Measurements from ENCODE around the gene MTMR2.

The MTMR2 gene

GRCh38 chr11:95850137-95850536 lies 73.8 kb downstream of the MTMR2 start:
- POLR2A ChIA-PET = no interaction called here
- H3K9me3 ChIP-seq (ENCODE audit: control extremely low read depth in 1 of 5, control insufficient read depth in 4 of 5, insufficient read depth in 2 of 5, low read depth in 1 of 5, low read length in 4 of 5) = no peaks in the 10 kb centered on the region
- no peak overlapping the region for H3K4me3 ChIP-seq (ENCODE audit: control insufficient read depth in 1 of 7, extremely low read depth in 1 of 7, insufficient read depth in 4 of 7, low read depth in 2 of 7, low read length in 6 of 7)
- H3K36me3 ChIP-seq (ENCODE audit: control insufficient read depth in 4 of 4, insufficient read depth in 4 of 4, low read length in 3 of 4) = peaks cover 3 to 36% (median 12%) of the 10 kb centered on the region in 4 experiments
- CTCF ChIA-PET = interaction anchor here (0.8 to 2.4 kb wide), 5 partner anchors 63 to 544 kb away, joined by 3 to 6 read pairs (median 5); no protein-coding TSS in a partner anchor
- no peaks in the 10 kb centered on the region for H3K27me3 ChIP-seq (replicated peaks in 2 of 5; ENCODE audit: control insufficient read depth in 4 of 5, insufficient read depth in 5 of 5, low read length in 4 of 5)
- no peak for DNase-seq
- H3K27ac ChIP-seq (ENCODE audit: insufficient read depth in 1 of 2, low read depth in 1 of 2, low read length in 2 of 2, poor library complexity in 1 of 2, severe bottlenecking in 2 of 2) = no peak overlapping the region
- no peaks in the 10 kb centered on the region for H3K4me1 ChIP-seq (ENCODE audit: control extremely low read depth in 1 of 4, control insufficient read depth in 4 of 4, insufficient read depth in 4 of 4, low read length in 3 of 4)

- H3K27ac ChIP-seq (ENCODE audit: insufficient read depth in 1 of 2, low read depth in 1 of 2, low read length in 2 of 2, poor library complexity in 1 of 2, severe bottlenecking in 2 of 2) = no peak overlapping the region
Measured at GRCh38 chr11:95849087-95849825, 74.7 kb downstream of the MTMR2 start.

GRCh38 chr11:95845167-95845566 lies 78.7 kb downstream of the MTMR2 start:
- DNase-seq = no peak
- H3K9me3 ChIP-seq (ENCODE audit: control extremely low read depth in 1 of 5, control insufficient read depth in 4 of 5, insufficient read depth in 2 of 5, low read depth in 1 of 5, low read length in 4 of 5) = no peaks in the 10 kb centered on the region
- no peak overlapping the region for H3K27ac ChIP-seq (ENCODE audit: insufficient read depth in 1 of 2, low read depth in 1 of 2, low read length in 2 of 2, poor library complexity in 1 of 2, severe bottlenecking in 2 of 2)
- no peaks in the 10 kb centered on the region for H3K27me3 ChIP-seq (replicated peaks in 2 of 5; ENCODE audit: control insufficient read depth in 4 of 5, insufficient read depth in 5 of 5, low read length in 4 of 5)
- no CpG with 5 or more reads among the region's 1 CpG for WGBS (ENCODE audit: insufficient coverage)
- H3K4me3 ChIP-seq (ENCODE audit: control insufficient read depth in 1 of 7, extremely low read depth in 1 of 7, insufficient read depth in 4 of 7, low read depth in 2 of 7, low read length in 6 of 7) = no peak overlapping the region
- ChIA-PET CTCF (interaction anchor here (1.0 to 1.6 kb wide), 2 partner anchors 9 to 11 kb away, joined by 3 to 4 read pairs; no protein-coding TSS in a partner anchor), POLR2A (no interaction called here)
- no peaks in the 10 kb centered on the region for H3K4me1 ChIP-seq (ENCODE audit: control extremely low read depth in 1 of 4, control insufficient read depth in 4 of 4, insufficient read depth in 4 of 4, low read length in 3 of 4)
- H3K36me3 ChIP-seq (ENCODE audit: control insufficient read depth in 4 of 4, insufficient read depth in 4 of 4, low read length in 3 of 4) = peaks cover 7 to 50% (median 27%) of the 10 kb centered on the region in 4 experiments

More at GRCh38 chr11:95849087-95849825, 74.7 kb downstream of the MTMR2 start:
- Histone ChIP-seq H3K4me1 (ENCODE audit: control extremely low read depth in 1 of 4, control insufficient read depth in 4 of 4, insufficient read depth in 4 of 4, low read length in 3 of 4) (no peaks in the 10 kb centered on the region), H3K4me3 (ENCODE audit: control insufficient read depth in 1 of 7, extremely low read depth in 1 of 7, insufficient read depth in 4 of 7, low read depth in 2 of 7, low read length in 6 of 7) (no peak overlapping the region), H3K27me3 (replicated peaks in 2 of 5; ENCODE audit: control insufficient read depth in 4 of 5, insufficient read depth in 5 of 5, low read length in 4 of 5) (no peaks in the 10 kb centered on the region), H3K36me3 (ENCODE audit: control insufficient read depth in 4 of 4, insufficient read depth in 4 of 4, low read length in 3 of 4) (peaks cover 5 to 39% (median 17%) of the 10 kb centered on the region in 4 experiments), H3K9me3 (ENCODE audit: control extremely low read depth in 1 of 5, control insufficient read depth in 4 of 5, insufficient read depth in 2 of 5, low read depth in 1 of 5, low read length in 4 of 5) (no peaks in the 10 kb centered on the region)
- WGBS (ENCODE audit: insufficient coverage) = 77% methylated on average over 4 of the region's 6 CpGs
- ChIA-PET POLR2A (interaction anchor here (0.6 to 0.7 kb wide), 2 partner anchors 498 to 577 kb away, joined by 3 read pairs; no protein-coding TSS in a partner anchor), CTCF (interaction anchor here (0.6 to 2.4 kb wide), 12 partner anchors 8 to 578 kb away, joined by 3 to 10 read pairs (median 4); no protein-coding TSS in a partner anchor)
- peak; percentile 56 to 70 (median 67) for DNase-seq

GRCh38 chr11:95835768-95836488 lies 88.0 kb downstream of the MTMR2 start:
- Histone ChIP-seq H3K4me3 (ENCODE audit: control insufficient read depth in 1 of 7, extremely low read depth in 1 of 7, insufficient read depth in 4 of 7, low read depth in 2 of 7, low read length in 6 of 7) (no peak overlapping the region), H3K27me3 (replicated peaks in 2 of 5; ENCODE audit: control insufficient read depth in 4 of 5, insufficient read depth in 5 of 5, low read length in 4 of 5) (no peaks in the 10 kb centered on the region), H3K9me3 (ENCODE audit: control extremely low read depth in 1 of 5, control insufficient read depth in 4 of 5, insufficient read depth in 2 of 5, low read depth in 1 of 5, low read length in 4 of 5) (no peaks in the 10 kb centered on the region), H3K27ac (ENCODE audit: insufficient read depth in 1 of 2, low read depth in 1 of 2, low read length in 2 of 2, poor library complexity in 1 of 2, severe bottlenecking in 2 of 2) (no peak overlapping the region), H3K4me1 (ENCODE audit: control extremely low read depth in 1 of 4, control insufficient read depth in 4 of 4, insufficient read depth in 4 of 4, low read length in 3 of 4) (no peaks in the 10 kb centered on the region), H3K36me3 (ENCODE audit: control insufficient read depth in 4 of 4, insufficient read depth in 4 of 4, low read length in 3 of 4) (peaks cover 9 to 77% (median 47%) of the 10 kb centered on the region in 4 experiments)
- CTCF ChIA-PET = interaction anchor here (0.7 to 3.3 kb wide), 19 partner anchors 8 to 684 kb away, joined by 3 to 20 read pairs (median 4); partner anchors contain the start of gene MAML2
- peak; percentile 60 to 77 (median 74) for DNase-seq
- 0% methylated on average over 1 of the region's 3 CpGs for WGBS (ENCODE audit: insufficient coverage)
- POLR2A ChIA-PET = no interaction called here

- Histone ChIP-seq H3K4me3 (ENCODE audit: control insufficient read depth in 1 of 7, extremely low read depth in 1 of 7, insufficient read depth in 4 of 7, low read depth in 2 of 7, low read length in 6 of 7) (no peak overlapping the region), H3K4me1 (ENCODE audit: control extremely low read depth in 1 of 4, control insufficient read depth in 4 of 4, insufficient read depth in 4 of 4, low read length in 3 of 4) (no peaks in the 10 kb centered on the region), H3K36me3 (ENCODE audit: control insufficient read depth in 4 of 4, insufficient read depth in 4 of 4, low read length in 3 of 4) (peaks cover 10 to 77% (median 46%) of the 10 kb centered on the region in 4 experiments), H3K27me3 (replicated peaks in 2 of 5; ENCODE audit: control insufficient read depth in 4 of 5, insufficient read depth in 5 of 5, low read length in 4 of 5) (no peaks in the 10 kb centered on the region), H3K27ac (ENCODE audit: insufficient read depth in 1 of 2, low read depth in 1 of 2, low read length in 2 of 2, poor library complexity in 1 of 2, severe bottlenecking in 2 of 2) (no peak overlapping the region), H3K9me3 (ENCODE audit: control extremely low read depth in 1 of 5, control insufficient read depth in 4 of 5, insufficient read depth in 2 of 5, low read depth in 1 of 5, low read length in 4 of 5) (no peaks in the 10 kb centered on the region)
- DNase-seq = no peak
- POLR2A ChIA-PET = no interaction called here
- WGBS (ENCODE audit: insufficient coverage) = 100% methylated on average over 1 of the region's 3 CpGs
- CTCF ChIA-PET = interaction anchor here (0.7 to 3.3 kb wide), 14 partner anchors 7 to 683 kb away, joined by 3 to 20 read pairs (median 4); partner anchors contain the start of gene MAML2
Measured at GRCh38 chr11:95835351-95835750, 88.6 kb downstream of the MTMR2 start.

GRCh38 chr11:95833378-95833777 lies 90.5 kb downstream of the MTMR2 start:
- no peaks in the 10 kb centered on the region for H3K27me3 ChIP-seq (replicated peaks in 2 of 5; ENCODE audit: control insufficient read depth in 4 of 5, insufficient read depth in 5 of 5, low read length in 4 of 5)
- peaks cover 18 to 76% (median 45%) of the 10 kb centered on the region in 4 experiments for H3K36me3 ChIP-seq (ENCODE audit: control insufficient read depth in 4 of 4, insufficient read depth in 4 of 4, low read length in 3 of 4)
- no peaks in the 10 kb centered on the region for H3K9me3 ChIP-seq (ENCODE audit: control extremely low read depth in 1 of 5, control insufficient read depth in 4 of 5, insufficient read depth in 2 of 5, low read depth in 1 of 5, low read length in 4 of 5)
- no peak overlapping the region for H3K4me3 ChIP-seq (ENCODE audit: control insufficient read depth in 1 of 7, extremely low read depth in 1 of 7, insufficient read depth in 4 of 7, low read depth in 2 of 7, low read length in 6 of 7)
- H3K4me1 ChIP-seq (ENCODE audit: control extremely low read depth in 1 of 4, control insufficient read depth in 4 of 4, insufficient read depth in 4 of 4, low read length in 3 of 4) = no peaks in the 10 kb centered on the region
- ChIA-PET CTCF (interaction anchor here (0.5 to 1.9 kb wide), 4 partner anchors 10 to 509 kb away, joined by 3 to 10 read pairs (median 4); partner anchors contain the start of gene MAML2), POLR2A (no interaction called here)
- no peak for DNase-seq
- no CpG with 5 or more reads among the region's 1 CpG for WGBS (ENCODE audit: insufficient coverage)
- no peak overlapping the region for H3K27ac ChIP-seq (ENCODE audit: insufficient read depth in 1 of 2, low read depth in 1 of 2, low read length in 2 of 2, poor library complexity in 1 of 2, severe bottlenecking in 2 of 2)
